T-helper 2 cell (primary cell): ENCODE measurements around the gene ACO2.
"Not testable (repeated sequence)": the region's sequence is repeated elsewhere in the genome, so short reads cannot be mapped to it uniquely, and the experiment has no call there.

Experiments used
- DNase-seq, 5 experiments: peaks; one replicate each; pipeline versions ENCODE4 v3.0.0 to v3.0.0-alpha.2; 2012 to 2022
- total RNA-seq, 2 donors: gene quantifications; one replicate each; lab custom pipeline; 2026; lab: John Stamatoyannopoulos, UW

Gene ACO2
- 82.8 to 93.2 reads per million in 2 donors for total RNA-seq

- DNase-seq = peak; percentile 88 to 98 (median 96)
These were observed at the start of gene ACO2, which contains the start of gene PHF5A for GRCh38 chr22:41468381-41469217. Gene ACO2, plus strand, starts transcription at chr22:41469117. Its CDS starts 30 bp downstream, at chr22:41469147. Gene PHF5A, minus strand, starts transcription at chr22:41468692. Its CDS starts 39 bp downstream, at chr22:41468653.

GRCh38 chr22:41425660-41426365 is 43.1 kb upstream of the ACO2 start:
- DNase-seq = peak in 2 of 5 experiments; percentile 20 to 90

- DNase-seq = no peak
These were observed 39.5 kb upstream of the ACO2 start for GRCh38 chr22:41429232-41429950.

DNA sequence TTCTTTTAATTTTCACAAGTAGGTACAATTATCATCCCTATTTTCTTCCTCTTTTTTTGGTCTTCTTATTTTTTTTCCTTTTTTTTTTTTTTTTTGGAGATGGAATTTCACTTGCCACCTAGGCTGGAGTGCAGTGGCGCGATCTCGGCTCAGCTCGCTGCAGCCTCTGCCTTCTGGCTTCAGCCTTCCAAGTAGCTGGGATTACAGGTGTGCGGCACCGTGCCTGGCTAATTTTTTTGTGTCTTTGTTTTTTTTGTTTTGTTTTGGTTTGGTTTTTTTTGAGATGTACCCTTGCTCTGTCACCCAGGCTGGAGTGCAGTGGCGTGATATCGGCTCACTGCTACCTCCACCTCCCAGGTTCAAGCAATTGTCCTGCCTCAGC is 39.0 kb upstream of the ACO2 start:
- DNase-seq = no peak

DNA sequence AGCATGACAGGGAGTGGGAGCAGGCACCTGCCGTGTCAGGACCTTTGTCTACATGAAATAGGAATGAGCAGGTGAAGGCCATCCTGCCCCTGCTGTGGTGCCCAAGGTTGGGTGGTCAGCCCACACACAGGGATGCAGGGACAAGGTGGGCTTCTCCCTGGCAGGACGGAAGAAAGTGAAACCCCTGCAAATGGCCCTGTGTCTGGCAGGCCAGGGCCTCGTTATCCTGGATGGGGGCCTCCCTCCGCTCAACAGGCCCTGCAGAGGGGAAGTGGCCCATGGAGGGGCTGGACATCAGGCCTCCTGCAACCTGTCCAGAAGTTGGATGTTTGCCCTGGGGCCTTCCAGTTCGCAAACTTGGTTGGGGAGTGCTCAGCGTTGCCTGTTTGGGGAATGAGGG is 37.3 kb upstream of the ACO2 start:
- DNase-seq = no peak

DNA sequence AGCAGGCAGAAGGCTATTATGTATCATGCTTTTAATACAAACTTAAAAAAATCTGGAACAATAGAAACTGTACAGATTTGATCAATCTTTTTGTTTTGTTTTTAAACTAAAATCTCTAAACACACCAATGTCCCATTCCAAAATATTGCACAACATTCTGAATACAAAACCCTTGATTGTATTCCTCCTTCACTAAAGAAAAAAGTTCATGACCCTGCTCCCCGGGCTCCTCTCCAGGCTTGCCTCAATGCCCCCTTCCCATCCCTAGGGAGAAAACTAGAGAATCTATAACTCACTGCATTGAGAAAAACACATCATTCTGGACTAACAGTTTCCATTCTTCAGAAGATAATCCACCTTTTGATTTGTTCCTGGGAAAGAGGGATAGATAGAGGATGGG is 35.4 kb upstream of the ACO2 start:
- DNase-seq = not testable (repeated sequence)

DNA sequence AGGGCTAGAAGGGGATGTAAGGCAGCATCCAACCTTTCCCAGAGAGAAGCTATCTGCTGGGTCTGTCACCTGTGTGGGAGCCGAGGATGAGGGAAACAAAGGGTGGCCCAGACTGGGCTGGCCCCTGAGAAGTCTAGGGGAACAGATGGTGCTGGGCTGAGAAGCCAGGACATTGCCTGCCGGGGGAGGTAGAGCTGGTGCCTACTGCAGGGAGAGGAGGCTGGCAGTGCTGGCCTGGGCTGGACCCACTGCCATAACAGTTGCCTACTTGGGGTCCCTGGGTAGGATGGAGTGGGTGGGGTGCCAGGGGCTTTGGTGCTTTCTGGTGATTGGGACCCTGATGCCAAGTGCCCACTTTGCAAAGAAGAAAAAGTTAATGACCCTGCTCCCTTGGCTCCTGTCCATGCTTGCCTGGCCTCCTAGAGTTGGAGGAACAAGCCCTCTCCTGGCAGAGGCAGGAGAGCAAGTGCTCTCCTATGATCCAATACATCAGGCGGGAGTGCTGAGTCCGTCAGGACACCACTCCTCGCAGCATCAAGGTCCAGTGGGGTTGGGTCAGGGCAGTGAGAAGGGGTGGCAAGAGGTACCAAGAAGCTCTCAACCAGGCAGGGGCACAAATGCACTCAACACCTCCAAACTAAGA is 34.4 kb upstream of the ACO2 start:
- DNase-seq = not testable (repeated sequence)

DNA sequence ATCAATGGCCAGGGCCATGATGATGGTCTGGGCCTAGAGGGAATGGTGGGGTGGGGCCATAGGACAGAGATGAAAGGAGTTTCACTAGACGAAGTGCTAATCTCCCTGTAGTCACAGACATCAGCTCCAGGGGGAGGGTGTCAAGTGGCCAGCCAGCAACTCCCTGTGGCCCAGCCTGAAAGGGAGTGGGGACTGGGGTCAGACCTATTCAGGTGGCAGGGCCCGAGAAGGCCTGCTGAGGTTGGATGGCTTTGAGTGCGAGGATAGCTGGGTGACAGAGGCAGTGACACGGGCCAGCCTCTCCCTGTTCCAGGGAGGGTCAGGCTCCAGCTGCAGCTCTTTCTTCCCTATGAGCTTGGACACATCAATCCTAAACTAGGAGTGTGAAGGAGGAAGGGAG is 33.4 kb upstream of the ACO2 start:
- no peak for DNase-seq

- DNase-seq = no peak
These were observed 32.4 kb upstream of the ACO2 start for GRCh38 chr22:41436322-41437113.

DNA sequence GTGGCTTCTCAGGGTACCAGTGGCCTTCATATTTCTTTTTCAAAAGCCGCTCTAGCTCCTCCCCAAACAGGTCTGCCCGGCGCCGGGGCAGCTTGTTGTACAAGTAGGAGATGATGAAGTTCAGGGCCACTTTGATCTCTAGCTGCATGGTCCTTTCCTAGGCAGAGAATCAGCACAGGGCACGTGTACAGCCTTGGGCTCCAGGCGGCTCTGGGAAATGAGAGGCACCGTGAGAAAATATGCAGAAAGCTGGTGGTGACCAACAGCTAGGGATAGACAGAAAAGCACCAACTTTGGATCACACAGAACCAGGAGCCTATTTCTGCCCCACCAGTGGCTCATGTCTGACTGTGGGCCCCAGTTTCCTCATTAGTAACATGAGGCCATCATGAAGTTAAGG is 31.7 kb upstream of the ACO2 start:
- DNase-seq = no peak

DNA sequence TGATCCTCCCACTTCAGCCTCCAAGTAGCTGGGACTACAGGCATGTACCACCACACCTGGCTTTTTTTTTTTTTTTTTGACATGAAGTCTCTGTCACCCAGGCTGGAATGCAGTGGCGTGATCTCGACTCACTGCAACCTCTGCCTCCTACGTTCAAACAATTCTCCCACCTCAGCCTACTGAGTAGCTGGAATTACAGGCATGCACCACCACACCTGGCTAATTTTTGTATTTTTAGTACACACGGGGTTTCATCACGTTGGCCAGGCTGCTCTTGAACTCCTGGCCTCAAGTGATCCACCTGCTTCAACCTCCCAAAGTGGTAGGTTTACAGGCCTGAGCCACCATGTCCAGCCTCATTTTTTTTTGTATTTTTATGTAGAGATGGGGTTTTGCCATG is 28.4 kb upstream of the ACO2 start:
- not testable (repeated sequence) for DNase-seq

GRCh38 chr22:41442240-41442792 is 26.6 kb upstream of the ACO2 start:
- DNase-seq = no peak

- DNase-seq = peak; percentile 50 to 91 (median 73)
These were observed 24.4 kb upstream of the ACO2 start for GRCh38 chr22:41444360-41445128.

GRCh38 chr22:41445129-41446056 is 23.5 kb upstream of the ACO2 start:
- DNase-seq = peak in 2 of 5 experiments; percentile 16 to 46

- DNase-seq = peak in 1 of 5 experiments; percentile 14
These were observed 22.8 kb upstream of the ACO2 start for GRCh38 chr22:41446057-41446501.

GRCh38 chr22:41446639-41447434 is 22.1 kb upstream of the ACO2 start, which contains the start of gene TOB2:
Gene TOB2, minus strand, starts transcription at chr22:41446801. Its CDS starts 9,456 bp downstream, at chr22:41437345.
- DNase-seq = peak; percentile 87 to 97 (median 89)

- DNase-seq = peak; percentile 25 to 76 (median 42)
These were observed 21.3 kb upstream of the ACO2 start for GRCh38 chr22:41447435-41448188.
